ENCODE results near the gene CHST15. TPM values are rescaled to one million over a fixed set of nuclear protein-coding genes. Genes with fewer than 3 reads are reported as not detected.

CHST15 gene
- total and polyA plus RNA-seq, 4 donors: 4.5 to 43.8 (median 25.0) TPM

GRCh38 chr10:124009231-124010015, 84.0 kb downstream of the CHST15 start:
- Histone ChIP-seq H3K27me3 (ENCODE audit: control insufficient read depth in 1 of 2, insufficient read depth in 2 of 2, low read length in 1 of 2) (no peaks in the 10 kb centered on the region), H3K9me3 (ENCODE audit: control insufficient read depth, low read length) (no peaks in the 10 kb centered on the region), H3K27ac (ENCODE audit: low read depth in 1 of 2, low read length in 2 of 2) (no peak overlapping the region), H3K4me3 (ENCODE audit: low read length in 2 of 2) (no peak overlapping the region), H3K4me1 (ENCODE audit: control insufficient read depth in 1 of 2, insufficient read depth in 2 of 2, low read length in 2 of 2) (no peaks in the 10 kb centered on the region), H3K36me3 (ENCODE audit: control insufficient read depth in 1 of 2, insufficient read depth in 2 of 2, low read length in 1 of 2) (peaks cover 0 to 2% of the 10 kb centered on the region in 2 donors)
- WGBS, 2 donors: 69 to 74% methylated on average over 16 of the region's 16 CpGs
- intact Hi-C loops (cut with DNase I): no loop called here
- DNase-seq: no peak
- no peak for ATAC-seq (ENCODE audit: low FRiP score)

DNA sequence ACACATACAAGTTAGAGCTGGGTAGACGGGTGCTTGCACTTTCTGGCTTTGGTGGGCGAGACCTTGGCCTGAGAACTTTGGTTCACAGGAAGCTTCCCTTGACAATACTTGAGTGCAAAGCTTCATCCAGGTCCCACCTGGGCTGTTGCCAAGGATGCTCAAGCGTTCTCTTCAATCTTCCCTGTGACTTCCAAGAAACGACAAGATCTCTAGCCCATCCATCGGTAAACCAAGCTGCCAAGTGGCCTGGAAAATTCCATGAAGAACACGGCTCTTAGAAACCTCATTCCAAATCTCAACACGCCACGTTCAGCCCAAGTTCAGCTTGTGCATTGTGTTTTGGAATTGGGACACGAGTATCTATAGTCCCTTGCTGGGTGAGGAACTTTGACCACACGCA, 84.7 kb downstream of the CHST15 start:
- 87% methylated on average over 10 of the region's 10 CpGs for WGBS, 2 donors

GRCh38 chr10:124008187-124008586, 85.2 kb downstream of the CHST15 start:
- no peak for DNase-seq
- H3K36me3 ChIP-seq (ENCODE audit: control insufficient read depth in 1 of 2, insufficient read depth in 2 of 2, low read length in 1 of 2): peaks cover 0 to 2% of the 10 kb centered on the region in 2 donors
- intact Hi-C loops (cut with DNase I): no loop called here
- 87 to 92% methylated on average over 14 of the region's 14 CpGs for WGBS, 2 donors
- no peak for ATAC-seq (ENCODE audit: low FRiP score)
- no peaks in the 10 kb centered on the region for H3K9me3 ChIP-seq (ENCODE audit: control insufficient read depth, low read length)
- H3K27ac ChIP-seq (ENCODE audit: low read depth in 1 of 2, low read length in 2 of 2): no peak overlapping the region
- H3K4me3 ChIP-seq (ENCODE audit: low read length in 2 of 2): no peak overlapping the region
- no peaks in the 10 kb centered on the region for H3K27me3 ChIP-seq (ENCODE audit: control insufficient read depth in 1 of 2, insufficient read depth in 2 of 2, low read length in 1 of 2)
- H3K4me1 ChIP-seq (ENCODE audit: control insufficient read depth in 1 of 2, insufficient read depth in 2 of 2, low read length in 2 of 2): no peaks in the 10 kb centered on the region

More for the DNA sequence above, 84.7 kb downstream of the CHST15 start:
- Histone ChIP-seq H3K36me3 (ENCODE audit: control insufficient read depth in 1 of 2, insufficient read depth in 2 of 2, low read length in 1 of 2) (peaks cover 0 to 2% of the 10 kb centered on the region in 2 donors), H3K9me3 (ENCODE audit: control insufficient read depth, low read length) (no peaks in the 10 kb centered on the region), H3K27ac (ENCODE audit: low read depth in 1 of 2, low read length in 2 of 2) (no peak overlapping the region), H3K27me3 (ENCODE audit: control insufficient read depth in 1 of 2, insufficient read depth in 2 of 2, low read length in 1 of 2) (no peaks in the 10 kb centered on the region), H3K4me1 (ENCODE audit: control insufficient read depth in 1 of 2, insufficient read depth in 2 of 2, low read length in 2 of 2) (no peaks in the 10 kb centered on the region), H3K4me3 (ENCODE audit: low read length in 2 of 2) (no peak overlapping the region)
- no peak for DNase-seq
- intact Hi-C loops (cut with DNase I): no loop called here
- no peak for ATAC-seq (ENCODE audit: low FRiP score)

GRCh38 chr10:124007773-124008145, 85.6 kb downstream of the CHST15 start:
- ATAC-seq (ENCODE audit: low FRiP score): no peak

GRCh38 chr10:124007102-124007772, 86.2 kb downstream of the CHST15 start:
- intact Hi-C loops (cut with DNase I): no loop called here
- Histone ChIP-seq H3K4me1 (ENCODE audit: control insufficient read depth in 1 of 2, insufficient read depth in 2 of 2, low read length in 2 of 2) (no peaks in the 10 kb centered on the region), H3K27me3 (ENCODE audit: control insufficient read depth in 1 of 2, insufficient read depth in 2 of 2, low read length in 1 of 2) (no peaks in the 10 kb centered on the region), H3K9me3 (ENCODE audit: control insufficient read depth, low read length) (no peaks in the 10 kb centered on the region), H3K27ac (ENCODE audit: low read depth in 1 of 2, low read length in 2 of 2) (no peak overlapping the region), H3K36me3 (ENCODE audit: control insufficient read depth in 1 of 2, insufficient read depth in 2 of 2, low read length in 1 of 2) (peaks cover 0 to 2% of the 10 kb centered on the region in 2 donors), H3K4me3 (ENCODE audit: low read length in 2 of 2) (no peak overlapping the region)
- whole genome bisulfite sequencing, 2 donors: 91 to 92% methylated on average over 16 of the region's 16 CpGs
- DNase-seq: no peak
- ATAC-seq (ENCODE audit: low FRiP score): no peak

More at GRCh38 chr10:124007773-124008145, 85.6 kb downstream of the CHST15 start:
- Histone ChIP-seq H3K27ac (ENCODE audit: low read depth in 1 of 2, low read length in 2 of 2) (no peak overlapping the region), H3K36me3 (ENCODE audit: control insufficient read depth in 1 of 2, insufficient read depth in 2 of 2, low read length in 1 of 2) (peaks cover 0 to 2% of the 10 kb centered on the region in 2 donors), H3K27me3 (ENCODE audit: control insufficient read depth in 1 of 2, insufficient read depth in 2 of 2, low read length in 1 of 2) (no peaks in the 10 kb centered on the region), H3K4me1 (ENCODE audit: control insufficient read depth in 1 of 2, insufficient read depth in 2 of 2, low read length in 2 of 2) (no peaks in the 10 kb centered on the region), H3K9me3 (ENCODE audit: control insufficient read depth, low read length) (no peaks in the 10 kb centered on the region), H3K4me3 (ENCODE audit: low read length in 2 of 2) (no peak overlapping the region)
- DNase-seq: no peak
- intact Hi-C loops (cut with DNase I): no loop called here
- WGBS, 2 donors: 93% methylated on average over 8 of the region's 8 CpGs

DNA sequence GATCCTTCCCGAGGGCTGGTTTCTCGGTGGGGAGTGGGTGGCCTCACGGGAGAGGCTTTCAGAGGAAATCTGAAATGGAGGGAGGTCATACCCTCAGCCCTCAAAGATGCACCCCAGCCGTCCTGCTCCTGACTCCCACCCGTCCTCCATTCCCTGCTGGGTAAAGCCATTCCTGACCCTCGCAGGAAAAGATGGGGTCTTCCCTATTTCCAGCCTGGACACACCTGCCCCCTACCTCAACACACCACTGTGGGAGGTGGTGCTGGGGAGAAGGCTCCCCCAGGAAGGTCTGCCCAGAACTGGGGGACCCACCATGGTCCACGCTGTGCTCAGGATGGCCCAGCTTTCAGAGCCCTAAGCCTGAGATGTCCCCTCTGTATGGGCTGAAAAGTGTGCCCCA, 86.9 kb downstream of the CHST15 start:
- intact Hi-C loops (cut with DNase I): no loop called here
- DNase-seq: no peak
- 84 to 92% methylated on average over 7 of the region's 7 CpGs for whole genome bisulfite sequencing, 2 donors
- Histone ChIP-seq H3K4me1 (ENCODE audit: control insufficient read depth in 1 of 2, insufficient read depth in 2 of 2, low read length in 2 of 2) (no peaks in the 10 kb centered on the region), H3K27ac (ENCODE audit: low read depth in 1 of 2, low read length in 2 of 2) (no peak overlapping the region), H3K36me3 (ENCODE audit: control insufficient read depth in 1 of 2, insufficient read depth in 2 of 2, low read length in 1 of 2) (peaks cover 0 to 2% of the 10 kb centered on the region in 2 donors), H3K9me3 (ENCODE audit: control insufficient read depth, low read length) (no peaks in the 10 kb centered on the region), H3K4me3 (ENCODE audit: low read length in 2 of 2) (no peak overlapping the region), H3K27me3 (ENCODE audit: control insufficient read depth in 1 of 2, insufficient read depth in 2 of 2, low read length in 1 of 2) (no peaks in the 10 kb centered on the region)
- no peak for ATAC-seq (ENCODE audit: low FRiP score)

- no peak for DNase-seq
- Histone ChIP-seq H3K9me3 (ENCODE audit: control insufficient read depth, low read length) (no peaks in the 10 kb centered on the region), H3K4me1 (ENCODE audit: control insufficient read depth in 1 of 2, insufficient read depth in 2 of 2, low read length in 2 of 2) (no peaks in the 10 kb centered on the region), H3K4me3 (ENCODE audit: low read length in 2 of 2) (no peak overlapping the region), H3K36me3 (ENCODE audit: control insufficient read depth in 1 of 2, insufficient read depth in 2 of 2, low read length in 1 of 2) (peaks cover 0 to 2% of the 10 kb centered on the region in 2 donors), H3K27ac (ENCODE audit: low read depth in 1 of 2, low read length in 2 of 2) (no peak overlapping the region), H3K27me3 (ENCODE audit: control insufficient read depth in 1 of 2, insufficient read depth in 2 of 2, low read length in 1 of 2) (no peaks in the 10 kb centered on the region)
- intact Hi-C loops (cut with DNase I): no loop called here
- WGBS, 2 donors: 64 to 72% methylated on average over 12 of the region's 12 CpGs
- no peak for ATAC-seq (ENCODE audit: low FRiP score)
These were observed 87.4 kb downstream of the CHST15 start for GRCh38 chr10:124005991-124006392.

DNA sequence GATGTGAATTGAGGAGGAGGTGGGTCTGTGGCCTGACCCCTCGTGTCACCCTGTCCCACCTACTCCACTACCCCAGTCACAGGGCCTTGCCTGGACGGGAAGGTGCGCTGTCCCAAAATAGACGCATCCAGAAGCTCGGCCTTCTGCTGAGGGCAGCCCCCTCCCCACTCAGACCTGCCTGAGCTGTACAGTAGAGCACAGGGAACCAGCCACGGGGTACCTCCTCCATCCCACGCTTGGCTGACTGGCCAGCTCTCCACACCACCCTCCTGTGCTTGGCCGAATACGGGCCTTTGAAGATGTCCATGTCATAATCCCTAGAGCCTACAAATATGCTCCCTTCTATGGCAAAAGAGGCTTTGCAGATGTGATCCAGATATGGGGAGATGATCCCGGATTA, 88.3 kb downstream of the CHST15 start:
- Histone ChIP-seq H3K4me3 (ENCODE audit: low read length in 2 of 2) (no peak overlapping the region), H3K9me3 (ENCODE audit: control insufficient read depth, low read length) (no peaks in the 10 kb centered on the region), H3K27ac (ENCODE audit: low read depth in 1 of 2, low read length in 2 of 2) (no peak overlapping the region), H3K4me1 (ENCODE audit: control insufficient read depth in 1 of 2, insufficient read depth in 2 of 2, low read length in 2 of 2) (no peaks in the 10 kb centered on the region), H3K36me3 (ENCODE audit: control insufficient read depth in 1 of 2, insufficient read depth in 2 of 2, low read length in 1 of 2) (peaks cover 0 to 2% of the 10 kb centered on the region in 2 donors), H3K27me3 (ENCODE audit: control insufficient read depth in 1 of 2, insufficient read depth in 2 of 2, low read length in 1 of 2) (no peaks in the 10 kb centered on the region)
- no peak for DNase-seq
- no peak for ATAC-seq (ENCODE audit: low FRiP score)
- intact Hi-C loops (cut with DNase I): no loop called here
- WGBS, 2 donors: 79 to 83% methylated on average over 10 of the region's 10 CpGs

GRCh38 chr10:124004663-124005004, 88.8 kb downstream of the CHST15 start:
- no peak overlapping the region for H3K27ac ChIP-seq (ENCODE audit: low read depth in 1 of 2, low read length in 2 of 2)
- no peaks in the 10 kb centered on the region for H3K4me1 ChIP-seq (ENCODE audit: control insufficient read depth in 1 of 2, insufficient read depth in 2 of 2, low read length in 2 of 2)
- intact Hi-C loops (cut with DNase I): loop anchor here in 1 of 2 donors (5.0 kb wide), 1 partner anchor 258 kb away; no protein-coding TSS in a partner anchor

More at GRCh38 chr10:124004663-124005004, 88.8 kb downstream of the CHST15 start:
- H3K9me3 ChIP-seq (ENCODE audit: control insufficient read depth, low read length): no peaks in the 10 kb centered on the region
- 81 to 86% methylated on average over 2 of the region's 2 CpGs for WGBS, 2 donors
- no peak for ATAC-seq (ENCODE audit: low FRiP score)
- DNase-seq: no peak
- H3K36me3 ChIP-seq (ENCODE audit: control insufficient read depth in 1 of 2, insufficient read depth in 2 of 2, low read length in 1 of 2): peaks cover 0 to 2% of the 10 kb centered on the region in 2 donors
- no peaks in the 10 kb centered on the region for H3K27me3 ChIP-seq (ENCODE audit: control insufficient read depth in 1 of 2, insufficient read depth in 2 of 2, low read length in 1 of 2)
- H3K4me3 ChIP-seq (ENCODE audit: low read length in 2 of 2): no peak overlapping the region
